ENCODE data around the gene ITPR1. TPM values are rescaled to one million over a fixed set of nuclear protein-coding genes. Genes with fewer than 3 reads are reported as not detected.
A peak's percentile ranks its signal among the peaks of the same experiment; 100 is the strongest.

Gene ITPR1
- total RNA-seq, 2 donors from 2014 or later, result 119 to 177 TPM

GRCh38 chr3:4522947-4523346 lies 29.8 kb downstream of the ITPR1 start:
- peaks cover 33 to 38% of the 10 kb centered on the region in 2 donors for H3K4me1 Mint-ChIP-seq (ENCODE audit: low read depth in 2 of 2)
- peak overlapping the region in 1 of 2 donors; percentile 33 for H3K27ac Mint-ChIP-seq
- no peak overlapping the region for H3K4me3 Mint-ChIP-seq
- ATAC-seq (no peak), DNase-seq (ENCODE audit: low spot score) (no peak)
- H3K9me3 Mint-ChIP-seq, result no peaks in the 10 kb centered on the region
- H3K36me3 Mint-ChIP-seq, result no peaks in the 10 kb centered on the region
- H3K27me3 Mint-ChIP-seq, result no peaks in the 10 kb centered on the region

GRCh38 chr3:4523710-4524698 lies 30.9 kb downstream of the ITPR1 start:
- DNase-seq (ENCODE audit: low spot score), result no peak
- ATAC-seq, result no peak
- H3K4me1 Mint-ChIP-seq (ENCODE audit: low read depth in 2 of 2), result peaks cover 23 to 28% of the 10 kb centered on the region in 2 donors
- no peaks in the 10 kb centered on the region for H3K27me3 Mint-ChIP-seq
- no peaks in the 10 kb centered on the region for H3K36me3 Mint-ChIP-seq
- no peak overlapping the region for H3K4me3 Mint-ChIP-seq
- no peak overlapping the region for H3K27ac Mint-ChIP-seq
- no peaks in the 10 kb centered on the region for H3K9me3 Mint-ChIP-seq

GRCh38 chr3:4525560-4526223 lies 32.5 kb downstream of the ITPR1 start:
- Mint-ChIP-seq H3K9me3 (no peaks in the 10 kb centered on the region), H3K4me3 (no peak overlapping the region), H3K27ac (peak overlapping the region in 1 of 2 donors; percentile 31), H3K36me3 (no peaks in the 10 kb centered on the region), H3K27me3 (no peaks in the 10 kb centered on the region), H3K4me1 (ENCODE audit: low read depth in 2 of 2) (peaks cover 16 to 17% of the 10 kb centered on the region in 2 donors)
- ATAC-seq (no peak), DNase-seq (ENCODE audit: low spot score) (no peak)

- no peaks in the 10 kb centered on the region for H3K27me3 Mint-ChIP-seq
- ATAC-seq (no peak), DNase-seq (ENCODE audit: low spot score) (no peak)
- H3K36me3 Mint-ChIP-seq, result no peaks in the 10 kb centered on the region
- no peak overlapping the region for H3K27ac Mint-ChIP-seq
- no peaks in the 10 kb centered on the region for H3K9me3 Mint-ChIP-seq
- no peak overlapping the region for H3K4me3 Mint-ChIP-seq
- peaks cover 21 to 29% of the 10 kb centered on the region in 2 donors for H3K4me1 Mint-ChIP-seq (ENCODE audit: low read depth in 2 of 2)
Measured at GRCh38 chr3:4528320-4528719, 35.2 kb downstream of the ITPR1 start.

GRCh38 chr3:4528819-4529600 lies 35.9 kb downstream of the ITPR1 start:
- Mint-ChIP-seq H3K4me3 (no peak overlapping the region), H3K27me3 (no peaks in the 10 kb centered on the region), H3K36me3 (no peaks in the 10 kb centered on the region), H3K4me1 (ENCODE audit: low read depth in 2 of 2) (peaks cover 21 to 31% of the 10 kb centered on the region in 2 donors), H3K27ac (no peak overlapping the region), H3K9me3 (no peaks in the 10 kb centered on the region)
- ATAC-seq, result no peak
- DNase-seq (ENCODE audit: low spot score), result no peak

- H3K4me1 Mint-ChIP-seq (ENCODE audit: low read depth in 2 of 2), result peaks cover 21 to 37% of the 10 kb centered on the region in 2 donors
- no peak overlapping the region for H3K4me3 Mint-ChIP-seq
- H3K27me3 Mint-ChIP-seq, result no peaks in the 10 kb centered on the region
- no peak for DNase-seq (ENCODE audit: low spot score)
- H3K36me3 Mint-ChIP-seq, result no peaks in the 10 kb centered on the region
- ATAC-seq, result no peak
- H3K27ac Mint-ChIP-seq, result peak overlapping the region in 1 of 2 donors; percentile 33
- no peaks in the 10 kb centered on the region for H3K9me3 Mint-ChIP-seq
Measured at GRCh38 chr3:4529876-4530588, 36.9 kb downstream of the ITPR1 start.

- peaks cover 12 to 28% of the 10 kb centered on the region in 2 donors for H3K4me1 Mint-ChIP-seq (ENCODE audit: low read depth in 2 of 2)
- DNase-seq (ENCODE audit: low spot score) (no peak), ATAC-seq (no peak)
- H3K9me3 Mint-ChIP-seq, result no peaks in the 10 kb centered on the region
- no peak overlapping the region for H3K27ac Mint-ChIP-seq
- no peaks in the 10 kb centered on the region for H3K36me3 Mint-ChIP-seq
- H3K27me3 Mint-ChIP-seq, result no peaks in the 10 kb centered on the region
- no peak overlapping the region for H3K4me3 Mint-ChIP-seq
Measured at GRCh38 chr3:4531478-4532025, 38.4 kb downstream of the ITPR1 start.

GRCh38 chr3:4532535-4533112 lies 39.5 kb downstream of the ITPR1 start:
- ATAC-seq (no peak), DNase-seq (ENCODE audit: low spot score) (no peak)
- no peaks in the 10 kb centered on the region for H3K27me3 Mint-ChIP-seq
- H3K4me3 Mint-ChIP-seq, result no peak overlapping the region
- H3K27ac Mint-ChIP-seq, result no peak overlapping the region
- peaks cover 3% of the 10 kb centered on the region for H3K9me3 Mint-ChIP-seq
- peaks cover 12 to 31% of the 10 kb centered on the region in 2 donors for H3K4me1 Mint-ChIP-seq (ENCODE audit: low read depth in 2 of 2)
- H3K36me3 Mint-ChIP-seq, result no peaks in the 10 kb centered on the region

- Mint-ChIP-seq H3K27me3 (no peaks in the 10 kb centered on the region), H3K9me3 (peaks cover 3% of the 10 kb centered on the region), H3K36me3 (peaks cover 5% of the 10 kb centered on the region), H3K4me1 (ENCODE audit: low read depth in 2 of 2) (peaks cover 12 to 34% of the 10 kb centered on the region in 2 donors), H3K27ac (no peak overlapping the region), H3K4me3 (no peak overlapping the region)
- DNase-seq (ENCODE audit: low spot score), result no peak
- no peak for ATAC-seq
Measured at GRCh38 chr3:4533489-4534443, 40.6 kb downstream of the ITPR1 start.

GRCh38 chr3:4534906-4535305 lies 41.8 kb downstream of the ITPR1 start:
- peaks cover 15 to 32% of the 10 kb centered on the region in 2 donors for H3K4me1 Mint-ChIP-seq (ENCODE audit: low read depth in 2 of 2)
- peaks cover 3% of the 10 kb centered on the region for H3K9me3 Mint-ChIP-seq
- no peaks in the 10 kb centered on the region for H3K27me3 Mint-ChIP-seq
- no peak overlapping the region for H3K27ac Mint-ChIP-seq
- no peak for ATAC-seq
- H3K4me3 Mint-ChIP-seq, result no peak overlapping the region
- H3K36me3 Mint-ChIP-seq, result peaks cover 5% of the 10 kb centered on the region
- DNase-seq (ENCODE audit: low spot score), result no peak

- Mint-ChIP-seq H3K36me3 (peaks cover 5% of the 10 kb centered on the region), H3K27me3 (no peaks in the 10 kb centered on the region), H3K4me1 (ENCODE audit: low read depth in 2 of 2) (peaks cover 9 to 25% of the 10 kb centered on the region in 2 donors), H3K27ac (no peak overlapping the region), H3K9me3 (peaks cover 3% of the 10 kb centered on the region), H3K4me3 (no peak overlapping the region)
- DNase-seq (ENCODE audit: low spot score) (no peak), ATAC-seq (no peak)
Measured at GRCh38 chr3:4536260-4536659, 43.1 kb downstream of the ITPR1 start.

GRCh38 chr3:4540267-4540666 lies 47.1 kb downstream of the ITPR1 start:
- Mint-ChIP-seq H3K4me3 (no peak overlapping the region), H3K27ac (no peak overlapping the region), H3K27me3 (no peaks in the 10 kb centered on the region), H3K4me1 (ENCODE audit: low read depth in 2 of 2) (peaks cover 9 to 11% of the 10 kb centered on the region in 2 donors), H3K9me3 (peaks cover 3% of the 10 kb centered on the region), H3K36me3 (peaks cover 5% of the 10 kb centered on the region)
- no peak for ATAC-seq
- no peak for DNase-seq (ENCODE audit: low spot score)
